ENCODE results near the gene PDGFA.

DNA sequence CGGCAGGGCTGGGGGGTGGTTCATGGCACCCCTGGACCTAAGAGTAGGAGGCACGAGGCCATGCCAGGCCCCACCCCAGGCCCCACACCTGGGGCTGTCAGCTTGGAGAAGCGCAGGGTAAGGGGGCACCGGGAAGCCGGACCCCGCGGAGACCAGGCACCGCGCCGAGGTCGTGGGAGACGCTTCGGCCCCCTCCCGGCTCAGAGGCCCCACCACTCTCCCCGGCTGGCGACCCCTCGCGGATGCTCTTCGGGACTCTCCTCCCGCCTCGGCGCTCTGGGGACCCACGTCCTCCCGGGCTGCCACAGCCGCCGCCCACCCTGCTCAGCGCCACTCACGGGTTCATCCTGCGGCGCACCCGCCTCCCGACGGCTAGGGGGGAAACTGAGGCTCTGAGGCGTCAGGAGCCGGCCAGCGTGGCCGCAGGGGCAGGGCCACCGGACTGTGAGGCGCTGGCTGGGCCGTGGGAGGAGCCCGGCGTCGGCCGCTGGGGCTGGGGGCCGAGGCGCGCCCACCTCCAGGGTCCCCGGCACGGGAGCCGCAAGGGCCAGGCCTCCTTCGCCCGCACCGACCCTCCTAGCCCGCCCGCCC lies 25.9 kb downstream of the PDGFA start:
- TF ChIP-seq, protein P1, sequence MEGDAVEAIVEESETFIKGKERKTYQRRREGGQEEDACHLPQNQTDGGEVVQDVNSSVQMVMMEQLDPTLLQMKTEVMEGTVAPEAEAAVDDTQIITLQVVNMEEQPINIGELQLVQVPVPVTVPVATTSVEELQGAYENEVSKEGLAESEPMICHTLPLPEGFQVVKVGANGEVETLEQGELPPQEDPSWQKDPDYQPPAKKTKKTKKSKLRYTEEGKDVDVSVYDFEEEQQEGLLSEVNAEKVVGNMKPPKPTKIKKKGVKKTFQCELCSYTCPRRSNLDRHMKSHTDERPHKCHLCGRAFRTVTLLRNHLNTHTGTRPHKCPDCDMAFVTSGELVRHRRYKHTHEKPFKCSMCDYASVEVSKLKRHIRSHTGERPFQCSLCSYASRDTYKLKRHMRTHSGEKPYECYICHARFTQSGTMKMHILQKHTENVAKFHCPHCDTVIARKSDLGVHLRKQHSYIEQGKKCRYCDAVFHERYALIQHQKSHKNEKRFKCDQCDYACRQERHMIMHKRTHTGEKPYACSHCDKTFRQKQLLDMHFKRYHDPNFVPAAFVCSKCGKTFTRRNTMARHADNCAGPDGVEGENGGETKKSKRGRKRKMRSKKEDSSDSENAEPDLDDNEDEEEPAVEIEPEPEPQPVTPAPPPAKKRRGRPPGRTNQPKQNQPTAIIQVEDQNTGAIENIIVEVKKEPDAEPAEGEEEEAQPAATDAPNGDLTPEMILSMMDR (conservative IDR thresholded peaks at IDR 0.05; ENCODE audit: low read depth in 2 of 2), result no peak
- TF ChIP-seq POLR2AphosphoS5 (IDR thresholded peaks at IDR 0.05; ENCODE audit: low read depth) (no peak), CREB1 (CRISPR knock-in tag; IDR thresholded peaks at IDR 0.05; ENCODE audit: low read depth) (no peak), EZH2 (IDR thresholded peaks at IDR 0.05; ENCODE audit: low read depth, unreplicated experiment) (no peak), EZH2phosphoT487 (IDR thresholded peaks at IDR 0.05; ENCODE audit: unreplicated experiment) (no peak), REST (IDR thresholded peaks at IDR 0.05; ENCODE audit: unreplicated experiment) (no peak)
- TF ChIP-seq, protein P2, sequence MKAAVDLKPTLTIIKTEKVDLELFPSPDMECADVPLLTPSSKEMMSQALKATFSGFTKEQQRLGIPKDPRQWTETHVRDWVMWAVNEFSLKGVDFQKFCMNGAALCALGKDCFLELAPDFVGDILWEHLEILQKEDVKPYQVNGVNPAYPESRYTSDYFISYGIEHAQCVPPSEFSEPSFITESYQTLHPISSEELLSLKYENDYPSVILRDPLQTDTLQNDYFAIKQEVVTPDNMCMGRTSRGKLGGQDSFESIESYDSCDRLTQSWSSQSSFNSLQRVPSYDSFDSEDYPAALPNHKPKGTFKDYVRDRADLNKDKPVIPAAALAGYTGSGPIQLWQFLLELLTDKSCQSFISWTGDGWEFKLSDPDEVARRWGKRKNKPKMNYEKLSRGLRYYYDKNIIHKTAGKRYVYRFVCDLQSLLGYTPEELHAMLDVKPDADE (IDR thresholded peaks at IDR 0.05), result no peak

Measured in GM23338 (cell line).